ENCODE data around the gene LHX3.

LHX3 gene

GRCh38 chr9:136191099-136191959 lies 13.6 kb downstream of the LHX3 start:
- DNase-seq = no peak

- DNase-seq = no peak
Measured at GRCh38 chr9:136190656-136191055, 14.3 kb downstream of the LHX3 start.

- no peak for DNase-seq
Measured at GRCh38 chr9:136190237-136190601, 14.7 kb downstream of the LHX3 start.

- DNase-seq = no peak
Measured at GRCh38 chr9:136189394-136190236, 15.3 kb downstream of the LHX3 start.

- no peak for DNase-seq
Measured at GRCh38 chr9:136187683-136188586, 17.0 kb downstream of the LHX3 start.

GRCh38 chr9:136187197-136187596 lies 17.7 kb downstream of the LHX3 start:
- DNase-seq = no peak

GRCh38 chr9:136186386-136186785 lies 18.5 kb downstream of the LHX3 start:
- DNase-seq = no peak

- DNase-seq = no peak
Measured at GRCh38 chr9:136185596-136186366, 19.1 kb downstream of the LHX3 start.

GRCh38 chr9:136185066-136185465 lies 19.9 kb downstream of the LHX3 start:
- DNase-seq = no peak

GRCh38 chr9:136182850-136183422 lies 22.0 kb downstream of the LHX3 start:
- no peak for DNase-seq

- no peak for DNase-seq
Measured at GRCh38 chr9:136182420-136182787, 22.5 kb downstream of the LHX3 start.

GRCh38 chr9:136181784-136182419 lies 23.0 kb downstream of the LHX3 start:
- no peak for DNase-seq

GRCh38 chr9:136180586-136180985 lies 24.3 kb downstream of the LHX3 start:
- no peak for DNase-seq

- no peak for DNase-seq
Measured at GRCh38 chr9:136179761-136180160, 25.2 kb downstream of the LHX3 start.

GRCh38 chr9:136179101-136179616 lies 25.8 kb downstream of the LHX3 start:
- DNase-seq = no peak

- DNase-seq = no peak
Measured at GRCh38 chr9:136178773-136179075, 26.2 kb downstream of the LHX3 start.

- no peak for DNase-seq
Measured at GRCh38 chr9:136178061-136178772, 26.7 kb downstream of the LHX3 start.

GRCh38 chr9:136177224-136177623 lies 27.7 kb downstream of the LHX3 start:
- no peak for DNase-seq

- no peak for DNase-seq
Measured at GRCh38 chr9:136175616-136176197, 29.2 kb downstream of the LHX3 start.
